ENCODE measurements around the gene KRT74.

Gene KRT74

DNA sequence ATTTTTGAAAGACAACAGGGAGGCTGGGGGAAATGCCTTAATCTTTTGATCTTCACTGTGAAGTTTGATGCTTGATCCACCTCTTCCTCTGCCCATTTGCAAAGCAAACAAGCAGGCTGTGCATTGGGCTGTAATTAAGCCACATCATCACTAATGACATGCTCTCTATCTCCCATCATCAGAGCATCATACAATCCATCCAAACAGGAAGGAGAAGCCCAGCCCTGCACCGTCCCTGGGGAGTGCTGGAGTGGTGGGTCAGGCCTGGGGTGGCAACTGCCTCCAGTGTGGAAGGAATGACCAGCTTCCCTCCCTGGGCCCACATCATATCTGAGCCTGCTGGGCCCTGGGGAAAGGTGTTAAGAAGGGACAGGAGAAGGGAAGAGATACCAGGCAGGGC lies 6.9 kb upstream of the KRT74 start:
- Mint-ChIP-seq H3K4me3 (no peak overlapping the region), H3K36me3 (ENCODE audit: insufficient read depth) (no peaks in the 10 kb centered on the region), H3K27me3 (peaks cover 15% of the 10 kb centered on the region), H3K27ac (ENCODE audit: low read depth) (peak overlapping the region; percentile 86), H3K9me3 (no peaks in the 10 kb centered on the region), H3K4me1 (peaks cover 37% of the 10 kb centered on the region)
- ATAC-seq (replicated peaks; ENCODE audit: extremely low read depth, poor library complexity, severe bottlenecking) (no peak), DNase-seq (ENCODE audit: low spot score in 2 of 2) (no peak)

DNA sequence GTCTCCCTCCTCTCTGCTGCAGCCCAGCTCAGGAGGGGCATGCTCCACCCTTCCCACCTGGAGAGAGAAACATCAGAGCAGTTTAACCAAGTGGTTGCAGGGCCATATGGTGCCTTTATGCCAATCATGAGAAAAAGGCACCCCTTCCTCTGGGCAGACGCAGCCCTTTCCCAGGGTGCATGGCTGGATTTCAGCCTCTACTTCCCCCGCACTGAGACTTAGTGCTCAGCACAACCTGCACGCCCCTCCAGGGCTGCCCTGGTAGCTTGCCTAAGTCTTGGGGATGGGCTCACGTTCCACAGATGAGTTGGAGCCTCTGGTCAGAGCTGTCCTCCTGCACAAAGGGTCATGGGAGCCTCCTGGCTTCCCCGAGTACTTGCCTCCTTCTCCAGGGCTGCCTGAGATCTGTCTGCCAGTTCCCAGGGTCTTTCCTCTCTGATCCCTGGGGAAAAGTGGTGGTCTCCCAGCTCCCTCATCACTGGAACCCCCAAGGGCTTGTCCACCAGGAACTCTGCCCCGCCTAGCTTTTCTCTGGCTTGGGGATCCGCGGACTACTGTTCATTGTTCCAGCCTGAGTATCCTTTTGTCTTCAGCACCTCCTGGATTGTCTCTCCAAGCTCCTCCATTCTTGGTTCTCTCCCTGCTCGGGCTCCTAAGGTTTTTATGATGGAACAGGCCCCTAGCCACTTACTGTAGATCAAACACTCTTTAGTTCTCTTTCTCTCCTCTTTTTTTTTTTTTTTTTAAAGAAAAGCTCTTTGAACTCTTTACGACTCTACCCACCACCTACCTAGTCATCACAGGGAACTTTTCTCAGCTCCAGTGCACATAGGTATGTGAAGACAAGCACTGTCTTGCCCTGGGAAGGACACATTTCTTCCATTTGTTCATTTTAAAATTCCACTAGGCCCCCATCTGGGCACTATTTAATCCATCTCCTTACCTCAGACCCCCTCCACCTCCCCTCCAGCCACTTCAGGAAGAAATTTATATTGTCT lies 6.1 kb upstream of the KRT74 start:
- Mint-ChIP-seq H3K4me3 (no peak overlapping the region), H3K27me3 (peaks cover 15% of the 10 kb centered on the region), H3K27ac (ENCODE audit: low read depth) (peak overlapping the region; percentile 86), H3K36me3 (ENCODE audit: insufficient read depth) (no peaks in the 10 kb centered on the region), H3K4me1 (peaks cover 30% of the 10 kb centered on the region), H3K9me3 (no peaks in the 10 kb centered on the region)
- ATAC-seq (replicated peaks; ENCODE audit: extremely low read depth, poor library complexity, severe bottlenecking): no peak
- DNase-seq (ENCODE audit: low spot score in 2 of 2): no peak

DNA sequence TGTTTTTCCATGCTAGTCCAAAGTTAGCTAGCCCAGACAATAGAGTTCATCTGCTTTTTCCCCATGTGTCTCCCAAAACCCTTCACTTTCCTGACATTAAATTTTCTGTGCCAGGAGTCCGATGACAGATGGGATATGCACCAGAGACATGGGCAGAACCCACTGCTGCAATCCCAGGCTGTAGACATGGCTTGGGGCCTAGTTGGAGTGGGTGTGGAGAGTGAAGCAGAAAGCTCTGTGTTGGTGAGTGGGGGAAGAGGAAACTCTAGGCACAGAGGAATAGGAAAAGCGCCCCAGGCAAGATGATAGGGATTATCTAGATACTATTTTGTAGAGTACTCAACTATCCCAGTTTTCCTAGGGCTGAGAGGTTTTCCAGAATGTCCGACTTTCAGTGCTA lies 4.8 kb upstream of the KRT74 start:
- H3K27me3 Mint-ChIP-seq: peaks cover 15% of the 10 kb centered on the region
- no peaks in the 10 kb centered on the region for H3K9me3 Mint-ChIP-seq
- no peak overlapping the region for H3K4me3 Mint-ChIP-seq
- DNase-seq (ENCODE audit: low spot score in 2 of 2): no peak
- H3K36me3 Mint-ChIP-seq (ENCODE audit: insufficient read depth): no peaks in the 10 kb centered on the region
- no peak overlapping the region for H3K27ac Mint-ChIP-seq (ENCODE audit: low read depth)
- ATAC-seq (replicated peaks; ENCODE audit: extremely low read depth, poor library complexity, severe bottlenecking): no peak
- peaks cover 28% of the 10 kb centered on the region for H3K4me1 Mint-ChIP-seq

DNA sequence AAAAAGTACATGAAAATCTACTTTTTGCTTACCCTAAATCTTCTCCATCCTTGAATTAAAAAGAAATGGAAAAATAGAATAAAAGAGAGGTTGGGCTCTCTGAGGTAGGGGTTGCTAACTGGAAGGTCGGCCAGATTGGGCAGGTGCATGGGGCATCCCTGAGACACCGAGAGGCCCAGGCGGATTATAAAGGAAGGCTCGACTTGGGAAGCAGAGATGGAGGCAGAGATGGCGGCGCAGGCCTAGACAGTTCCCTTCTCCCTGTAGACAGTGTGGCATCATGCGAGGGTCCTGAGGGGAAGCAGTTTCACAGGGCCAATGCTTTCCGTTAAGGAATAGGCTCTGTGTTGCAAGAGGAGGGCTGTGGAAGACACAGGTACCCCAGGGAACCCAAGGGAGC lies 3.7 kb upstream of the KRT74 start:
- no peak overlapping the region for H3K4me3 Mint-ChIP-seq
- peaks cover 15% of the 10 kb centered on the region for H3K27me3 Mint-ChIP-seq
- H3K36me3 Mint-ChIP-seq (ENCODE audit: insufficient read depth): no peaks in the 10 kb centered on the region
- ATAC-seq (replicated peaks; ENCODE audit: extremely low read depth, poor library complexity, severe bottlenecking) (no peak), DNase-seq (ENCODE audit: low spot score in 2 of 2) (no peak)
- no peaks in the 10 kb centered on the region for H3K9me3 Mint-ChIP-seq
- peaks cover 31% of the 10 kb centered on the region for H3K4me1 Mint-ChIP-seq
- no peak overlapping the region for H3K27ac Mint-ChIP-seq (ENCODE audit: low read depth)

DNA sequence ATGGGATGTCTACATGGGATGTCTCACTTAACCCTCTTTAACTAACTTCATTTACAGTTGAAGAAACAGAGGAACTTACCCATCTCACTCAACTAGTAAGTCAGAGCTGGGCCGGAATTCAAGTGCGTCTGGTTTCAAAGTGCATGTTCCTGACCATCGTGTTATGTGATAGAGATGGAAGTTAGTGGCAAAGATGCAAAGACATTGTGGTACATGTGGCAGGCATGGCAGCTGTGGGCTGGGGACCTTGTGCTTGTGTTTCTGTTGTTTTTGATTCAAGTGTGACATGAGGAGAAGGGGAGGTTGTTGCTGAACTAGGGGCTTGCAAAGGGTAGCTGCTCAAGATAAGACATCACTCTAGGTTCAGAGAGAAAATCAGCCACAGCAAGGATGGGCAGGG lies 2.3 kb upstream of the KRT74 start:
- ATAC-seq (replicated peaks; ENCODE audit: extremely low read depth, poor library complexity, severe bottlenecking): no peak
- no peak overlapping the region for H3K4me3 Mint-ChIP-seq

DNA sequence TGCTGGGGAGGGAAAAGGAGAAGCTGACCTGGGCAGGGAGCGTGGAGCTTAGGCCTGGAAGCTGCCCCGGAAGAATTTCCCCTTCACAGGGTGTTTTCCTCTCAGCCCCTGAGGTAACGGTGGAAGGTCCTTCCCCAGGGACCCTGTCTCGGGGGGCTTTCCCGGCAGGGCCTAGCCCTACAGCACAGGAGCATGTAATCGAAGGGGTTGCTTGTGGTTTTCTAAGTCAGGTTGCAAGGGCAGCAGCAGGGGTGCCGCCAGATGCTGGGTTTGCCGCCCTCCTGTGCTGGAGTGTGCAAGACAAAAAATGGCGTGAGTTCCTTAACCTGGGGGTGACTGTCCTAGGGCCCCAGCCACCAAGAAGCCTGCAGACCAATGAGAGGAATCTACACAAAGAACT lies 1.6 kb upstream of the KRT74 start:
- Mint-ChIP-seq H3K36me3 (ENCODE audit: insufficient read depth) (no peaks in the 10 kb centered on the region), H3K27me3 (peaks cover 4% of the 10 kb centered on the region), H3K4me1 (peaks cover 22% of the 10 kb centered on the region), H3K4me3 (no peak overlapping the region), H3K27ac (ENCODE audit: low read depth) (no peak overlapping the region), H3K9me3 (no peaks in the 10 kb centered on the region)
- no peak for DNase-seq (ENCODE audit: low spot score in 2 of 2)
- ATAC-seq (replicated peaks; ENCODE audit: extremely low read depth, poor library complexity, severe bottlenecking): no peak

More for the DNA sequence above, 2.3 kb upstream of the KRT74 start:
- peaks cover 11% of the 10 kb centered on the region for H3K27me3 Mint-ChIP-seq
- H3K36me3 Mint-ChIP-seq (ENCODE audit: insufficient read depth): no peaks in the 10 kb centered on the region
- H3K4me1 Mint-ChIP-seq: peaks cover 25% of the 10 kb centered on the region
- DNase-seq (ENCODE audit: low spot score in 2 of 2): no peak
- H3K9me3 Mint-ChIP-seq: no peaks in the 10 kb centered on the region
- H3K27ac Mint-ChIP-seq (ENCODE audit: low read depth): no peak overlapping the region

DNA sequence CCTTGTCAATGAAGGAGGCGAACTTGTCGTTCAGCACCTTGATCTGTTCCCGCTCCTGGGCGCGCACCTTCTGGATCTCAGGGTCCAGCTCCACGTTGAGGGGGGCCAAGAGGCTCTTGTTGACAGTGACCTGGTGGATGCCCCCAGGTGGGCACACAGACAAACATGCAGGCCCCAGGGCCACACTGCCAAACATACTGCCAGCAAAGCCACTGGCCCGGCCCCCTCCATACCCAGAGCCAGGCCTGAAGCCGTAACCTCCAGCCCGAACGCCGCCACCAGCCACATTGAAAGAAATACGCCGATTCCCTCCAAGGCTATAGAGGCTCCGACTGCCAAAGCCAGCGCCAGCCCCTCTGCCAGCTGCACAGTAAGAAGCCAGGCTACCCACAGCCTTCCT lies 337 bp downstream of the KRT74 start:
- Mint-ChIP-seq H3K27me3 (no peaks in the 10 kb centered on the region), H3K36me3 (ENCODE audit: insufficient read depth) (peaks cover 2% of the 10 kb centered on the region), H3K4me1 (peaks cover 27% of the 10 kb centered on the region), H3K4me3 (no peak overlapping the region), H3K9me3 (no peaks in the 10 kb centered on the region), H3K27ac (ENCODE audit: low read depth) (no peak overlapping the region)
- no peak for DNase-seq (ENCODE audit: low spot score in 2 of 2)
- no peak for ATAC-seq (replicated peaks; ENCODE audit: extremely low read depth, poor library complexity, severe bottlenecking)

DNA sequence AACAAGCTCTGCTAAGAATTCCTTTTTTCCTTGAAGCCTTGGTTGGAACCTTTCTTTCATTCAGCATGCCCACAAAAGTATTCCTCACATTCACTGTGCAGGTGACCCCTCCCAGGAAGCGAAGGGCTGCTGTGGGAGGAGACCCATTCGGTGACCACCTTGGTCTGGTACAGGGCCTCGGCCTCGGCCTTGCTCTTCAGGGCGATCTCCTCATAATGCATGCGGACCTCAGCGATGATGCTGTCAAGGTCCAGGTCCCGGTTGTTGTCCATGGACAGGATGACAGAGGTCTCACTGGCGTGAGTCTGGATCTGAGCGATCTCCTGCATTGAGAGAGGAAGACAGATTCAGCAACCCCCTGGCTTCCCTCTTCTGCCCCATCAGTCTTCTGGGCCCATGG lies 3.1 kb downstream of the KRT74 start:
- peaks cover 12% of the 10 kb centered on the region for H3K36me3 Mint-ChIP-seq (ENCODE audit: insufficient read depth)
- H3K4me3 Mint-ChIP-seq: no peak overlapping the region
- no peaks in the 10 kb centered on the region for H3K9me3 Mint-ChIP-seq
- ATAC-seq (replicated peaks; ENCODE audit: extremely low read depth, poor library complexity, severe bottlenecking) (no peak), DNase-seq (ENCODE audit: low spot score in 2 of 2) (no peak)
- peaks cover 47% of the 10 kb centered on the region for H3K4me1 Mint-ChIP-seq
- H3K27me3 Mint-ChIP-seq: no peaks in the 10 kb centered on the region
- H3K27ac Mint-ChIP-seq (ENCODE audit: low read depth): no peak overlapping the region

DNA sequence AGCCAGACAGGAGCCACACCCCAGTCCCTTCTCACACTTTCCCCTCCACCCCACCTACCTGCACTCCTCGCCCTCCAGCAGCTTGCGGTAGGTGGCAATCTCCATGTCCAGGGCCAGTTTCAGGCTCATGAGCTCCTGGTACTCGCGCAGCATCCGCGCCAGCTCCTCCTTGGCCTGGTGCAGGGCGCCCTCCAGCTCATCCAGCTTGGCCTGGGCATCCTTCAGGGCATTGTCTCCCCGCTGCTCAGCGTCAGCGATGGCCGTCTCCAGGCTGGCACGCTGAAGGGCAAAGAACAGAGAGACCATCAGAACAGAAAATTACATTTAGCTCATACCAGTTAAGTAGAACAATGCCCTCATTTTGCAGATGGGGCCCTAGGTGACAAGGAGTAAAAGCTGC lies 5.5 kb downstream of the KRT74 start:
- no peaks in the 10 kb centered on the region for H3K9me3 Mint-ChIP-seq
- no peaks in the 10 kb centered on the region for H3K27me3 Mint-ChIP-seq

DNA sequence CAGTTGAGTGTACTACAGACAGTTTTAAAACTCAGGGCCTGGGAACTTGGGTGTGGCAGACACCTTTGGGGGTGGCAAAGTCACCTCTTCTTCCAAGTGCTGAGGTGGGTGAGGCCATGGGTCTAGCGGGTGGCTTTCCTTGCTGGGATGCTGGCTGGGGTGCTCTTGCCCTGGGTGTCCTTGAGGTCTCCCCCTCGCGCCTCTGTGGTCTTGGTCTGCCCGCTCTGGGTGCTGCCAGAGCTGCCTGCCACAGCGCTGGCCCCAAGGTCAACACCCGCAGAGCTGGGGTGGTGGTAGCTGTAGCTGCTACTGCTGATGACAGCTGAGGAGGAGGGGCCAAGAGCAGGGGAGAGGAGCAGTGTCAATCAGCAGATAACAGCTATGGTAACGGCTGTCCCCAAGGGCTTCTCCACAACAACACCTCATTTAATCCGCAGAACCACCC lies 6.8 kb downstream of the KRT74 start:
- H3K4me3 Mint-ChIP-seq: peak overlapping the region; percentile 78
- H3K4me1 Mint-ChIP-seq: peaks cover 42% of the 10 kb centered on the region
- no peaks in the 10 kb centered on the region for H3K27me3 Mint-ChIP-seq
- peak overlapping the region; percentile 98 for H3K27ac Mint-ChIP-seq (ENCODE audit: low read depth)
- no peaks in the 10 kb centered on the region for H3K9me3 Mint-ChIP-seq
- H3K36me3 Mint-ChIP-seq (ENCODE audit: insufficient read depth): peaks cover 14% of the 10 kb centered on the region
- peak; percentile 90 for ATAC-seq (replicated peaks; ENCODE audit: extremely low read depth, poor library complexity, severe bottlenecking)
- DNase-seq (ENCODE audit: low spot score in 2 of 2): peak; percentile 54 to 91

More for the DNA sequence above, 5.5 kb downstream of the KRT74 start:
- peaks cover 51% of the 10 kb centered on the region for H3K4me1 Mint-ChIP-seq
- ATAC-seq (replicated peaks; ENCODE audit: extremely low read depth, poor library complexity, severe bottlenecking) (no peak), DNase-seq (ENCODE audit: low spot score in 2 of 2) (no peak)
- H3K27ac Mint-ChIP-seq (ENCODE audit: low read depth): peak overlapping the region; percentile 98
- peak overlapping the region; percentile 78 for H3K4me3 Mint-ChIP-seq
- peaks cover 12% of the 10 kb centered on the region for H3K36me3 Mint-ChIP-seq (ENCODE audit: insufficient read depth)

DNA sequence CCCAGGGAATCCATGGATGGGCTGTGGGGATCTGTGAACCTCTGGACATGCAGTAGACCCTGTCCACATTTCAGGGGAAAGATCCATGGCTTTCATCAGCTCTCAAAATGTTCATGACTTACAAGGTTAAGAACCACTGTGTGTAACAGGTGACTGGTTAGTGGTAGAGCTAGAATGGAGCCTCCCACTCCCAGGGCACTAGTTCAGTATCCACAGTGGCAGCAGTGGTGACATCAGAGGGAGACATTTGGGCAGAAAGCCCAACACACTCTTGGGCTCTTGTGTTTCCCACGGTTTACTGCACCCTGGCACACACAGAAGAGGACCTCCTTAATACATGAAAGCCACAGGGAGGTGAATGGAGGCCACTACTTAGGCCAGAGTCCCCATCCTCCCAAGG lies 9.1 kb downstream of the KRT74 start:
- peak overlapping the region; percentile 69 for H3K27ac Mint-ChIP-seq (ENCODE audit: low read depth)
- H3K27me3 Mint-ChIP-seq: no peaks in the 10 kb centered on the region
- peaks cover 53% of the 10 kb centered on the region for H3K4me1 Mint-ChIP-seq
- H3K4me3 Mint-ChIP-seq: no peak overlapping the region
- H3K9me3 Mint-ChIP-seq: no peaks in the 10 kb centered on the region
- DNase-seq (ENCODE audit: low spot score in 2 of 2): no peak
- H3K36me3 Mint-ChIP-seq (ENCODE audit: insufficient read depth): peaks cover 12% of the 10 kb centered on the region
- ATAC-seq (replicated peaks; ENCODE audit: extremely low read depth, poor library complexity, severe bottlenecking): no peak

DNA sequence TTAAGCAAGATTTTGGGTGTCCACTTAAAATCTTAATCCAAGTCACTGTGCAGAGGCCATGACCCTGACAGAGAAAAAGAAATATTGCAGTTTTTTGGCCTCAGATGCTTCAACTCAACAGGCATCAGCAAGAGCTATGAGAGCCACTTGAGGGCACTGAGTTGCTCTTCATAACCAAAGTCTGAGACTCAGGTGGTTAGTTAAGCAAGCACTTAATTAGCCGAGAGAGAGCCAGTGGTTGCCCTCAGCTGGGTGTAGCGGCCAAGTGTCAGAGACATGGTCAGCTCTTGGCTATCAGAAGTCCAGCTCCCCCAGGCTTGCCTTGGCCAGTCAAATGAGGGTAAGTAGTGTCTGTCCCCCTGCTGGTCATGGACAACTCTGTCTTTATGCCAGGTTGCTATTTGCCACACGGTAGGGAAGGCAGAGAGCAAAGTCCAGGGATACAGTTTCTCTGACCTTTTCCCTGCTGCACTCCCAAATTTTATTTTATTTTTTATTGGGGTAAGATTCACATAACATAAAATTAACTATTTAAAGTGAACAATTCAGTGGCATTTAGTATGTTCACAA lies 11.7 kb downstream of the KRT74 start:
- Mint-ChIP-seq H3K27me3 (no peaks in the 10 kb centered on the region), H3K4me3 (no peak overlapping the region), H3K27ac (ENCODE audit: low read depth) (no peak overlapping the region), H3K4me1 (peaks cover 56% of the 10 kb centered on the region), H3K36me3 (ENCODE audit: insufficient read depth) (peaks cover 4% of the 10 kb centered on the region), H3K9me3 (no peaks in the 10 kb centered on the region)
- DNase-seq (ENCODE audit: low spot score in 2 of 2) (no peak), ATAC-seq (replicated peaks; ENCODE audit: extremely low read depth, poor library complexity, severe bottlenecking) (no peak)

DNA sequence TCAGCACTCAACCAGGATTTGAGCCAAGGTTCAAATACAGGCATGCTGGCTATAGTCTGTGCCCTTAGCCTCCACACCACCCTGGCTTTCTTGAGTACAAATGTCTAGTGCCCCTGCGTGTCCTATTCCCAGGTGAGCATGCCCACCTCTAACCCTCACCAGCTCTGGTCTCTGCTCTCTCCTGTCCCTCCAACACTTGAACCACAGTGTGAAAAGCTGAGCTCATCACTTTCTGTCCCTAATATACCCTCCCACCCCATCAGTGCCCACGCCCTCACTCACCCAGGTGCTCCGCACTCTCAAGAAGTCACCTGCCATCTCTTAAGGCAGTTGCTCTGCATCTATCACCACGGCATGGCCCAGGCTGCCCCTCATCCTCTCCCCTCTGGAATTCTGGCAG lies 13.7 kb downstream of the KRT74 start:
- no peak for DNase-seq (ENCODE audit: low spot score in 2 of 2)
- peak overlapping the region; percentile 68 for H3K4me3 Mint-ChIP-seq
- no peaks in the 10 kb centered on the region for H3K9me3 Mint-ChIP-seq
- ATAC-seq (replicated peaks; ENCODE audit: extremely low read depth, poor library complexity, severe bottlenecking): peak; percentile 5
- H3K4me1 Mint-ChIP-seq: peaks cover 61% of the 10 kb centered on the region
- H3K27ac Mint-ChIP-seq (ENCODE audit: low read depth): peak overlapping the region; percentile 83
- H3K27me3 Mint-ChIP-seq: no peaks in the 10 kb centered on the region
- H3K36me3 Mint-ChIP-seq (ENCODE audit: insufficient read depth): peaks cover 1% of the 10 kb centered on the region

All from central memory CD8-positive, alpha-beta T cell (primary cell).